Medulla oblongata (tissue), 1 donor: ENCODE measurements around the gene DDX49.
"Not testable (repeated sequence)": the region's sequence is repeated elsewhere in the genome, so short reads cannot be mapped to it uniquely, and the experiment has no call there.

ENCODE experiments used
- DNase-seq: peaks from one replicate; pipeline ENCODE4 v3.0.0-alpha.2; 2015; ENCODE audit errors: extremely low spot score

Gene DDX49

DNA sequence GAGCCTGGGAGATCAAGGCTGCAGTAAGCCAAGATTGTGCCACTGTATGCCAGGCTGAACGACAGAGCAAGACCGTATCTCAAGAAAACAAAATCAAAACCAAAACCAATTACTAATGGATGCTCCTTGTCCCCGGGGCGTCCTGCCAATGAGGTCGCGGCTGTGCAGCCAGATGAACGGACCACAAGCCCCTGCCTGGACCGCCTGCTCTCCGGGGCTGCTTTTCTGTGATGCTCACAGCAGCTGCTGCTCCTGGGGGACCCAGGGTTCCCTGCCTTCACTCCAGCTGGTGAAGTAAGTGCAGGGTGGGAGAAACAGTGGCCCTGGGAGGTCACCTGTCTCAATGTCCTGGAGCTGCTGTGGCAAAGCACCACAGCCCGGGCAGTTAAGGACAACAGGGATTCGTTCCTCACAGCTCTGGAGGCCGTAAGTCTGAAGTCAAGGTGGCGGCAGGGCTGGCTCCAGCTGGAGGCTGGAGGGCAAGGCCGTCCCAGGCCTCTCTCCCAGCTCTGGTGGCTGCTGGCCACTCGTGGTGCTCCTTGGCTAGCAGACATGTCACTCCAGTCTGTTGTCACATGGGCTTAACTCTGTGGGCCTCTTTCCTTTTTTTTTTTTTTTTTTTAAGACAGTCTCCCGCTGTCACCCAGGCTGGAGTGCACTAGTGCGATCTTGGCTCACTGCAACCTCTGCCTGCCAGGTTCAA, 10.4 kb upstream of the DDX49 start:
- DNase-seq, result peak; percentile 79

DNA sequence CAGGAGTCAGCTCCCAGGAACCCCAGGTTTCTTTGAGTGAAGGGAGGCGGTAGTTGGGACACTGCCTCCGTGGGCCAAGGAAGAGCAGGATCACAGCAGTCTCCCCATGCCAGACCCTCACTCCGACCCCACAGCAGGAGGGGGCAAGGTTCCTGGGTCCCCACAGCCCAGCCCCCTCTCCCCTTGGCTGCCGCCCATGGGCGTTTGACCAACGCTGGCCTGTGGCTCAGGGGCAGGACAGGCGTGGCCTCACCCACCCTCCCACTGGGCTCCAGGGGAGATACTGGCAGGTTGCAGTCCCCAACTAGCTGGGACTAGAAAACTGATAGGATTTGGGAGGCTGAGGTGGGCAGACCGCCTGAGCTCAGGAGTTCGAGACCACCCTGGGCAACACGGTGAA, 9.5 kb upstream of the DDX49 start:
- no peak for DNase-seq

DNA sequence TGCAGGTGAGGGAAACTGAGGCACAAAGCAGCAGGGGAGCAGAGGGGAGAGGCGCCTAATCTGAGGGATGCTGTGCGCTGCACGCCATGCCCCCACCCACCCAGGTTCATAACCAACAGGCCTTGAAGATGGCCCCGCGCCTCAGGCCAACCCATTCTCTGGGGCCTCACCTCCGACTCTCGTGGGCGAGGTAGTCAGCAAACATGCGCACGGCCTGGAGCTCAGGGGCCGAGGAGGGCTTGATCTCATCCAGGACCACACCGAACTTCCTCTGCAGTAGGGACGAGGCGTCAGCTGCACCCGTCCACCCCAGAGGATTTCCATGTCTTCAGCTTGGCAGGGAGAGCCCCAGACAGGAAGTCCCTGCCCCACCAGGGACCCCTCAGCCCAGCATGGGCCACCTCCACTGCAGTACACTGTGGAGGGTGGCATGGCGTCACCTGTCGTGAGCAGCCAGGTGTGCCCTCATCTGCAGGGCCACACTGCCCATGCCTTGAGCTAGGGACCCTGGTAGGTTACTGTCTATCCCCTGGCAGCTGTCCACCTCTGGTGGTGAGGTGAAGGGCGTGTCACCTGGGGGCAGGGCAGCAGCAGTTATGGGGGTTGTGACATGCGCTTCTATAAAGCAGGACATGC, 8.6 kb upstream of the DDX49 start:
- no peak for DNase-seq

DNA sequence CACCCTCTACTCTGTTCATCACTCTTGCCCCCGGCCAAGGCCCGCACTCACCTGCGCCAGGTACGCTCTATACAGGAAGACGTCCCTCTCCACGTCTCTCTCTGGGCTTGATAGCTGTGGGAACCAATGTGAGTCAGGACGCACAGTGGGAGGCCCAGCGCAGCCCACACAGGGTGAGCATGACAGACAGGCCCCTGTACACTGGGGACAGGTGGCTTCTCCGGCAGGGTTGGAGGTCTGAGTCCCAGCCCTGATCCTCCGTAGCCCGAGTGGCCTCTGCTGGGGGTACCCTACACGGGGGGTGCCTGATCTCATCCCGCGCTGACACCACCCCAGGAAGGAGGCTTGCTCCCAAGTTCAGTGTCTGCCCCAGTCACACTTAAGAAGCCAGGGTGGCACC, 6.6 kb upstream of the DDX49 start:
- no peak for DNase-seq

DNA sequence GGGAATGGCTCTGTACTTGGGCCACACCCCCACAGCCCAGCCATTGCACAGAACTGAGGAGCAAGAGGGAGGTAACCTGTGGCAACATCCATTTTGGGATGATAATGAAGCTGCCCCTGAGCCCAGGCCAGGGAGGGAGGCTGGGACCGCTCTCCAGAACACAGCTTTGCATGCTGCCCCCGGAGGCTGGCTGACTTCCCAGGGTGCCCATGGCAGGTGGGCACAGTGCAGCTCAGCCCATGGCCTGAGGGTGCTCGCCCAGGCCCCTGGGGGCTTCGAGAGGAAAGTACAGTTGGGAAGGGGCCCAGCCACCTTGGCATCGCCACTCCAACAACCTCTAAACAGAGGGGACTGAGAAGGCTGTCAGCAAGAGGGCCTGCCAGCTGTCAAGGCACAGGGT, 6.0 kb upstream of the DDX49 start:
- no peak for DNase-seq

DNA sequence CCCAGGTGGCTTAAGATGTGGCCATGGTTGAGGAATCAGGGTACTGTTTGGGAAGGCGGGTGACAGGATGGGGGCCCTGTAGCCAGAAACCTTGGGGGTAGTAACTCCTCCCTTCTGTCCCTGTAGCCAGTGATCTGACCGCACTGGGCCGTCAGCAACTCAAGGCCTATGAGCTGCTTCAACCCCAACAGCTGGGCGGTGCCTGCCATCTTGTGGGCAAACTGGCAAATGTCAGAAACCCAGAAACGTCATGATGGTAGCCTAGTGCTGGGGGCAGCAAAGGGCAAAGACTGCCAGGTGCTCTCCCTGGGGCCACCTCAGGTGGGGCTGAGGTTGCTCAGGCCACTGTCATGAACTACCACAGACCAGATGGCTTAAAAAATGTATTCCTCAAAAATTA, 3.9 kb upstream of the DDX49 start:
- DNase-seq, result peak; percentile 86

DNA sequence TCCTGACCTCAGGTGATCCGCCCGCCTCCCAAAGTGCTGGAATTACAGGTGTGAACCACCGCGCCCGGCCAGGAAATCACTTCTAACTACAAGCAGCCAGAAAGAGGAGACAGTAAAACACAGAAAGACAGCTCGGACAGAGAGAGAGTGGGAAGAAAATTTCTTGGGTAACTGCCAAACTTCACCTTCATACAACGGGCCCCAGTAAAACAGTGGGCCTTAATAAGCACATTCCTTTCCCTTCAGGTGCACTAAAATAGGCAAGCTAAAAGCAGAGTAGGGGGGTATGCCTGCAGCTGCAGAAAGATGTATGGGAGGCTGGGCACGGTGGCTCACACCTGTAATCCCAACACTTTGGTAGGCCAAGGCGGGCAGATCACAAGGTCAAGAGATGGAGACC, 1.9 kb upstream of the DDX49 start:
- DNase-seq, result not testable (repeated sequence)

DNA sequence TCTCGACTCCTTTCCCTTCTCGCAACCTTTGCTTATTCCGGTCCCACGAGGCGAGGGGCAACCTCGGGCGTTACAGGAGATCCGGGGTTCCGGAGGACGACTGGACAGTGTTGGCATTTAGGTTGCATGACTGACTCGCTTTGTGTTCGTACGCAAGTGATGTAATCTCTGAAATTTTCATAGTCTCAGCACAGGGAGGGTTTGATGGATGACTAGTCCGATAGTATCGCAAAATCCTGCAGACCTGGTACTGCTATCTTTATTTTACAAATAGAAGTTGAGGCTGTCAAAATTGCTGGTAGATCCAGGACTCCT, 342 bp downstream of the DDX49 start:
- DNase-seq, result no peak

DNA sequence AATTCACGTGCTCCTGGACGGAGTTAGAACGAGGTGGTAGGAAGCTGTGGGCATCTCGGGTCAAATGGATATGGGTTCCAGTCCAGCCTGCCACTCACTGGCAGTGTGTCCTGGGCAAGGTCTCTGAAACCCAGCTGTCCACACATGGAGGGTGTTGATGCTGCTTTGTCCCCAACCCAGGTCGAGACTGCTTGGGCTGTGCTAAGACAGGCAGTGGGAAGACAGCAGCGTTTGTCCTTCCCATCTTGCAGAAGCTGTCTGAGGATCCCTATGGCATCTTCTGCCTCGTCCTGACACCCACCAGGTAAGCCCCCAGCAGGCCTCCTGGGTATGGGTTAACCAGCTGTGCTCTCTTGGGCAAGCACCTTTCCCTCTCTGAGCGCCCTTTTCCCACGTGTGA, 885 bp downstream of the DDX49 start:
- no peak for DNase-seq

DNA sequence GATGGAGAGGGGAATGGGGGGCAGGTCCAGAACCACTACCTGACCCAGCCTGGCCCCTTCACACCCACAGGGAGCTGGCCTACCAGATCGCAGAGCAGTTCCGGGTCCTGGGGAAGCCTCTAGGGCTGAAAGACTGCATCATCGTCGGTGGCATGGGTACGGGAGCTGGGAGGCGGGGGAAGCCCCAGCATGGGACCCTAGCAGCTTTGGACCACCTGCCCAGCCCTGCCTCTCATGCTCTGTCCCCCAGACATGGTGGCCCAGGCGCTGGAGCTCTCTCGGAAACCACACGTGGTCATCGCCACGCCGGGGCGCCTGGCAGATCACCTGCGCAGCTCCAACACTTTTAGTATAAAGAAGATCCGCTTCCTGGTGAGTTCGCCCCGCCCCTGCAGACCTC, 2.1 kb downstream of the DDX49 start:
- DNase-seq, result no peak

DNA sequence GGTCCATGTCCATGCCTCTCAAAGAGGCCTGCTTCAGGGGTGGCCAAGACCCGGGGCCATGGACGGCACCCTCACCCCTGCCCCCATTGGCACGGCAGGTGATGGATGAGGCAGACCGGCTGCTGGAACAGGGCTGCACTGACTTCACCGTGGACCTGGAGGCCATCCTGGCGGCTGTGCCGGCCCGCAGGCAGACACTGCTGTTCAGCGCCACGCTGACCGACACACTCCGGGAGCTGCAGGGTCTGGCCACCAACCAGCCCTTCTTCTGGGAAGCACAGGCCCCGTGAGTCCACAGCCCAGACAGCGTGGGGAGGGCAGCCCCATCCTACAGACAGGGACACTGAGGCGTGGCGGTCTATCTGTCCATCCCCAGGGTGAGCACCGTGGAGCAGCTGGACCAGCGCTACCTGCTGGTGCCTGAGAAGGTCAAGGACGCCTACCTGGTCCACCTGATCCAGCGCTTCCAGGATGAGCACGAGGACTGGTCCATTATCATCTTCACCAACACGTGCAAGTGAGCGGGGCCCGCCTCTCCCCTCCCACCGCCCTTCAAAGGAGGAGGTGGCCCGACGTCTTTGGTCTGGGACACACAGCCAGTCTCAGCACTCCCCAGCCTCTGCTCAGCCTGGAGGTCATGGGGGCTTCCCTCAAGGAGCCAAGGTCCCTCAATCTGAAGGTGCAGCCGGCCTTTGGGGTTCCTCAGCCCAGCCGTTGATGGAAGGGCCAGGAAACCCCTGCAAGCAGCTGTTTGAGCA, 2.9 kb downstream of the DDX49 start:
- DNase-seq, result no peak

DNA sequence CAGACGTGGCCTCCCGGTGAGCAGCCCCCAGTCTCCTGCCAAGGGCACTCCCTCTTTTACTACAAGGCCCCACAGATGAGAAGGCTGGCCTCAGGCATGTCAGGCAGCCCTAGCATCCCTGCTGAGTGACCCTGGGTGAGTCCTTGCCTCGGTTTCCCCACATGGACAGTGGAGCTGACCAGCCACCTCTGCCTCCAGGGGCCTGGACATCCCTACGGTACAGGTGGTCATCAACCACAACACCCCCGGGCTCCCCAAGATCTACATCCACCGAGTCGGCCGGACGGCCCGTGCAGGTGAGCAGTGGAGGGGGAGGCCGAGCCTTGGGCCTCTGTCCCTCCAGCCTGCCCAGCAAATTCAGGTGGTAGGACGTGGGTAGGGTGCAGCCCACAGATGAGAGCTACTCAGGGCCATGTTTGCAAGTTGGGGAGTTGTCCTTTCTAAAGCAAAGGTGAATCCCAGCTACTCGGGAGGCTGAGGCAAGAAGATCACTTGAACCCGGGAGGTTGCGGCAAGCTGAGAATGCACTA, 5.2 kb downstream of the DDX49 start:
- DNase-seq, result no peak

DNA sequence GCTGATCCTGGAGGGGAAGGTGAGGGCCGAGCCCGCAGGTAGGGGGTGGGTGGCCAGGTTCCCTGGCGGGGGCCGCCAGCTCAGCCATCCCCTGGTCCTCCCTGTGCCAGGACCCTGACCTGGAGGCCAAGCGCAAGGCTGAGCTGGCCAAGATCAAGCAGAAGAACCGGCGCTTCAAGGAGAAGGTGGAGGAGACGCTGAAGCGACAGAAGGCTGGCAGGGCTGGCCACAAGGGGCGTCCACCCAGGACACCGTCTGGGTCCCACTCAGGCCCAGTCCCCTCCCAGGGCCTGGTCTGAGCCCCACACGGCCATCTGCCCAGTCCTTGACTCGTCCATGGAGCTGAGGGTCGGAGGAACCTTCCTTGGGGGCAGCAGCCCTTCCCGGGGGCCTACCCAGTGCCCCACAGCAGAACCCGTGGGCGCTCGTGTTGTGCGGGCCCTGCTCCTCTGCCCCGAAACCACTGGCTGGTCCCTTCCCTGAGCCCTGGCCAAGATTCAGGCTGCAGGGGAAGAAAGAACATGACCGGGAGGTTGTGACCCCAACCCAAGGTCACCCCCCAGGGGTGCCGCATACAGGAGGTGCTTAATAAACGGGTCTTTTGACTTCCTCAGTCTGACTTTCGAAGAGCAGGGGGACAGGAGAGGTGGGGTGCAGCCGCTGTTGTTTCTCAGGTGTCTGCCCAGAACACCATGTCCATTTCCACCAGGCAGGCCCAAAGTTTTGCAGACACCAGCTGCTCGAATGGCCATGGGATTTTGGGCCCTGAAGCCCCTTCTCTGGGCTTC, 8.7 kb downstream of the DDX49 start:
- DNase-seq, result no peak

DNA sequence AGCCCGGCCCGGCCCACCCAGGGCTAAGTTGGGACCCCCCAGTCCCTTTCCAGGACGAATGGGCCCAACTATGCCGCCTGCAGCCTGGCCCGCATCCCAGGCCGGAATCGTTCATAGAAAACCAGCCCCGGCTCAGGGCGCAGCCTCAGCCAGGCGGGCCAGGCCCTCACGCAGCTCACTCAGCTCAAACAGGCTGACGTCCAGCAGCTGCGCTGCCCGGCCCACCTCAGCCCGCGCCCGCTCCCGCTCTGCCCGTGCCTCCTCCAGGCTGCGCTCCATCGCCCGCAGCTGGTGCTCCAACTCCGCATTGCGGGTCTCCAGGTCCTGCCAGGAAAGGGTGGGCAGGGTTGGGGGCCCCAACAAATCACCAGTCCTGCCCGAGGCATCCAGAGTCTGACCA, 9.8 kb downstream of the DDX49 start:
- no peak for DNase-seq

DNA sequence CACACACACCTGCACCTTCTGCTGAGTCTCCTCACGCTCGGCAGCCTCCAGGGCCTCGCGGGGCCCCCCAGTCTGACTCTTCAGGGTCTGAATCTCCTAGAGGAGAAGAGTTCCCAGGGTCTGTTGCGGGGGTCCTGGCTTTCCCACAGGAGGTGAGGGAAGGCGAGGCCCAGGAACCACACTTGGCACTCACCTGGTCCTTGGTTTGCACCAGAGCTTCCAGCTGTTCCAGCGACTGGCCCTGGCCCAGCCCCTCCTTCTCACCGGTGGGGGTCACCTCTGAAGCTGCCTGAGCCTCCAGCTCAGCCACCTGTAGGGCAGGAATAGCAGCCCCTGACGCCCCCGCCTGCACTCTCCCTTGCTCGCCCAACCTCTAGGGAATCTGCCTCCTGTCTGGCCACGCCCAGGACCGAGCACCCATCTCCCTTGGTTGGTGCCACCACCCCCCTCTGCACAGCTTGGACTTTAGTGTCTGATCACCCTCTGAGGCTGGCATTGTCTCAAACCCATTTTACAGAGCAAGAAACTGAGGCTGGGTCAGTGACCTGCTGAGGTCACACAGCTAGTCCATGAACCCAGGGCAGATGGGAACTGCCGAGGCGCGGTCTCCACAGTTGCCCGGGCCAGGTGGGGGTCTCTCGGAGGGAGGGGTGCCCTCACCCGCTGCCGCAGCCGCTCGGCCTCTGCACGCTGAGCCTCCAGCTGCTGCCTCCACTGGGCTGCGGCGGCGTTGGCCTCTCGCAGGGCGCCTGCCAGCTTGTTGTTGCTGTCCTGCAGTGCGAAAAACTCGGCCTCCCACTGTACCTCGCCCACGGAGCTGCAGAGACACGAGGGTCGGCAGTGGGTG, 12.0 kb downstream of the DDX49 start:
- DNase-seq, result no peak

DNA sequence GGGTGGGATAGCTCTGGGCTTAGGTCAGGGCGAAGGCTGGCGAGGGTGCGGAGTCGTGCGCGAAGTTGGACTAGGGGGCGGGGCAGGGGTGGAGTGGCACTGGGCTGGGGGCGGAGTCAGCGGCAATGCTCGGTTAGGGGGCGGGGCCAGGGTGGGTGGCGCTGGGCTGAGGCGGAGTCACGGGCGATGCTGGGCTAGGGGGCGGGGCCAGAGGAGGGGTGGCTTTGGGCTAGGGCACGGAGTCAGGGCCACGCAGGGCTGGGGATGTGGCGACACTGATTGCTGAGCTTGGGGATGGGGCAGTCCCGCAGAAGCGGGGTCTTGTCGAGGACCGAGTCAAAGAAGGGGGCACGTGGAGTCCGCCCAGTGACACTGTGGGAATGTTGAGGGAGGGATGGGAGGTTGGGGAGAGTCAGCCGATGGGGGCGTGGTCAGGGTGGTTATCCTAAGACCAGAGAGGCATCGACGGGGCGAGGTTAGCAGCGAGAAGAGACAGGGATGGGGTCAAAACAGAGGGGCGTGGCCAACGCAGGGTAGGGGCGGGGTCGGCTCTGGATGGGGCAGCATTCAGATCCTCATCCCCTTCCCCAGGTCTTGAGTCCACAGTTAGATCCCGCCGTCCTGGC, 12.8 kb downstream of the DDX49 start:
- peak; percentile 49 for DNase-seq

DNA sequence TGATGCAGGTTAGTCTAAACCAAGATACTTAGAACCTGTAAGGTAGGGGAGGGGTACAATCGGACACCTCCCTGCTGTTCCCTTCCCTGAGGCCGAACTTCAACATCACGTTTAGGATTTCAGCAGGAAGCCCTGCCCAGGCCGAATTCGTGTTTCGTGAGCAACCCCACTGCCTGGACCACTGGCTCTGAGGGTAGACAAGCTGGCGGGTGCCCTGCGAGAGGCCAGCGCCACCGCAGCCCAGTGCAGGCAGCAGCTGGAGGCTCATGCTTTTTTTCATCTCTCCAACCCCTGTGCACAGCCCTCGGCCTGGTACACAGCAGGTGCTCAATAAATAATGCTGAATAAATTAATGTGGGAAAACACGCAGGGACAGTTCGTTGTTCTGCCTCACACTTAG, 13.8 kb downstream of the DDX49 start:
- DNase-seq, result no peak

DNA sequence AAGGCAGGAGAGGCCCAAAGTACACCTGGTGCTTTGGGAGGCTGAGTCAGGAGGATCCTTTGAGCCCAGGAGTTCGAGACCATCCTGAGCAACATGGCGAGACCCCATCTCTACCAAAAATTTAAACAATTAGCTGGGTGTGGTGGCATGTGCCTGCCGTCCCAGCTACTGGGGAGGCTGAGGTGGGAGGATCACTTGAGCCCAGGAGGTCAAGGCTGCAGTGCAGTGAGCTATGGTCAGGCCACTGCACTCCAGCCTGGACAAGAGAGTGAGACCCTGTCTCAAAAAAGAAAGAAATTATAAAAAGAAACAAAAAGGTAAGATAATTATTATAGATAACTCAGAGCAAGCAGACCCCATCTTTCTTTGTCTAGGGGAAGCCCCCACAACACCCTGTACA, 19.6 kb downstream of the DDX49 start:
- DNase-seq, result no peak

DNA sequence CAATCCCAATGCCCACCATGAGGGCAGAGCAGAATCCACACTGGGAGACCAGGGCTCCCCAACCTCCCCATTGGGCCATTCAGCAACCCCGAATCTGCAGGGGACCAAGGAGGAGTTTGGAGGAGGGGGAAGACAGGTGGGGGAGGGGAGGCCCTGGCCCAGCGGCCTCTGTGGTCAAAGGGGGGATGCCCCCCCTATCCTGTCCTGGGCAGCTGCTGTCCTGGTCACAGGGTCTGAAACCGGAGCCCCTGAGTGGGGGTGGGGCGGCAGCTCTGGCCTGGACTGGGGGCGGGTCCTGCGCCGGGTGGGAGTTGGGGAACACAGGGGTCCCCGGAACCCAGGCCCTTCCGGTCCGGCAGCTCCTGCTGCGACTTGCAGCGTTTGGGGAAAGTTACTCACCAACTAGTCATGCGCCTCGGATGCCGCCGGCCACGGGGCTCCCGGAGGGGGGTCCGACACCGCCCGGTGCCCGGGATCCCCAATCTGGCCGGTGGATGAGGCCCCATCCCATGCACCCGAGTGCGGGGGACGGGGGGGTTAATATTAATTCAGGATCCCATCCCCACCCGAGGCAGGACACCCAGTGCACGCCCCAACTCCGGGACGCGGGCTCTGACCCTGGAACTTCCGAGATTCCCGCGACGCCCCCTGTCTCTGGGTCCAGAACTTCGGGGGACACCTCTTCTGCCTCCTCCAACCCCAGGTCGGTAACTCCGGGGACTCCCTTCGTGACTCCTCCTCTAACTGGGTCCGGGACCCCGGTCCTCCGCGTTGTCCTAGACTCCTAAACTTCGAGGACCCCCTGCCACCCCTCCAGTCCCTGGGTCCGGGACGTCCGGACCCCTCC, 20.6 kb downstream of the DDX49 start:
- DNase-seq, result peak; percentile 78
